B cell (primary cell): ENCODE results near the gene CRY1. TPM values are rescaled to one million over a fixed set of nuclear protein-coding genes. Genes with fewer than 3 reads are reported as not detected.

Experiments used
- ATAC-seq: fragments of 200-7000 bp; cut with Tn5 transposase; one replicate; pipeline ENCODE4 v1.10.0; 2021; ENCODE audit warnings: low read depth, mild to moderate bottlenecking, moderate number of reproducible peaks, moderate library complexity
- CTCF ChIA-PET: fragments of 350-600 bp; sonication (Branson Sonifier 250); formaldehyde crosslinking; loops from one replicate; lab custom pipeline; 2021; ENCODE audit warnings: antibody characterized with exemption, inconsistent platforms; lab: Charles Lee
- POLR2A ChIA-PET: fragments of 350-600 bp; sonication (Branson Sonifier 250); formaldehyde crosslinking; loops from one replicate; lab custom pipeline; 2021; ENCODE audit warnings: antibody characterized with exemption; lab: Charles Lee
- DNase-seq: peaks from one replicate; pipeline ENCODE4 v3.0.0; 2013
- H2AFZ ChIP-seq: 2 replicates; pipeline ENCODE4 v1.6.1; 2012; ENCODE audit warnings: mild to moderate bottlenecking, low read depth, low read length; ENCODE audit not compliant: insufficient read depth, poor library complexity, severe bottlenecking
- H3K27ac ChIP-seq, 2 donors: 1 replicate in 1 of 2; 2 replicates in 1 of 2; pipeline ENCODE4 v1.5.1; 2012 to 2013; ENCODE audit warnings: low read length in 2 of 2, mild to moderate bottlenecking in 2 of 2, moderate library complexity in 1 of 2
- H3K27me3 ChIP-seq, 4 experiments: fragments of 200-600 bp in 1 of 4; sonication (generic) in 1 of 4; replicated peaks in 1 of 4; 1 replicate in 2 of 4; 2 replicates in 2 of 4; pipeline versions ENCODE4 v1.6.1 to v1.7.0; 2013 to 2016; ENCODE audit warnings: low read length in 3 of 4, mild to moderate bottlenecking in 2 of 4, mixed read lengths in 1 of 4, moderate library complexity in 1 of 4; ENCODE audit not compliant: insufficient read depth in 4 of 4, control insufficient read depth in 3 of 4; ENCODE audit errors: control extremely low read depth in 1 of 4
- H3K36me3 ChIP-seq, 2 experiments: replicated peaks in 1 of 2; 1 replicate in 1 of 2; 2 replicates in 1 of 2; pipeline versions ENCODE4 v1.6.1 to v1.7.1; 2013; ENCODE audit warnings: low read length in 1 of 2; ENCODE audit not compliant: insufficient read depth in 2 of 2, control insufficient read depth in 1 of 2; ENCODE audit errors: control extremely low read depth in 1 of 2, extremely low read depth in 1 of 2
- H3K4me1 ChIP-seq, 2 donors: fragments of 200-600 bp in 1 of 2; sonication (generic) in 1 of 2; 1 replicate in 1 of 2; 2 replicates in 1 of 2; pipeline versions ENCODE4 v1.5.1 to v1.6.1; 2013 to 2017; ENCODE audit warnings: low read length in 2 of 2; ENCODE audit not compliant: control insufficient read depth in 2 of 2, insufficient read depth in 2 of 2
- H3K4me2 ChIP-seq: replicated peaks from 2 replicates; pipeline ENCODE3; 2012; ENCODE audit warnings: mild to moderate bottlenecking, low read depth, low read length; ENCODE audit not compliant: poor library complexity, severe bottlenecking
- H3K4me3 ChIP-seq, 5 experiments: fragments of 200-600 bp in 1 of 5; sonication (generic) in 1 of 5; 1 replicate in 3 of 5; 2 replicates in 2 of 5; pipeline versions ENCODE4 v1.5.1 to v1.7.0; 2011 to 2016; ENCODE audit warnings: low read length in 4 of 5, mild to moderate bottlenecking in 4 of 5, low read depth in 2 of 5, control low read depth in 1 of 5, moderate library complexity in 1 of 5; ENCODE audit not compliant: insufficient read depth in 1 of 5; ENCODE audit errors: control extremely low read depth in 1 of 5, extremely low read depth in 1 of 5
- H3K79me2 ChIP-seq: fragments of 200-600 bp; sonication (generic); one replicate; pipeline ENCODE4 v1.6.0; 2016; ENCODE audit warnings: low read length; ENCODE audit not compliant: control insufficient read depth, insufficient read depth
- H3K9ac ChIP-seq: fragments of 200-600 bp; sonication (generic); 2 replicates; pipeline ENCODE4 v1.6.1; 2017; ENCODE audit warnings: mild to moderate bottlenecking, low read length, moderate library complexity
- H3K9me3 ChIP-seq, 3 donors: one replicate each; pipeline versions ENCODE4 v1.6.1 to v1.7.1; 2013; ENCODE audit warnings: low read length in 2 of 3; ENCODE audit not compliant: control insufficient read depth in 2 of 3, insufficient read depth in 1 of 3; ENCODE audit errors: control extremely low read depth in 1 of 3
- H4K20me1 ChIP-seq: 2 replicates; pipeline ENCODE4 v1.6.0; 2012; ENCODE audit warnings: mild to moderate bottlenecking, low read length; ENCODE audit not compliant: insufficient read depth, control insufficient read depth, poor library complexity, severe bottlenecking
- H3K27ac Mint-ChIP-seq: one replicate; pipeline ENCODE4 v1.8.0; 2021; ENCODE audit warnings: mixed read lengths
- H3K27me3 Mint-ChIP-seq: one replicate; pipeline ENCODE4 v1.8.0; 2021; ENCODE audit warnings: mixed read lengths
- H3K4me1 Mint-ChIP-seq: one replicate; pipeline ENCODE4 v1.8.0; 2021; ENCODE audit warnings: mixed read lengths
- H3K4me3 Mint-ChIP-seq: one replicate; pipeline ENCODE4 v1.8.0; 2021; ENCODE audit warnings: mixed read lengths
- H3K9me3 Mint-ChIP-seq: one replicate; pipeline ENCODE4 v1.8.0; 2022; ENCODE audit warnings: mixed read lengths; ENCODE audit not compliant: insufficient read depth
- CTCF ChIP-seq: fragments of 200-600 bp; IDR thresholded peaks from one replicate; pipeline ENCODE4 v1.8.0; 2022; ENCODE audit warnings: antibody characterized with exemption, mild to moderate bottlenecking
- EZH2 ChIP-seq: IDR thresholded peaks from 2 replicates; pipeline ENCODE4 v1.6.1; 2012; ENCODE audit warnings: borderline replicate concordance, low read depth, mild to moderate bottlenecking, moderate library complexity, low read length; ENCODE audit not compliant: insufficient read depth, poor library complexity, severe bottlenecking
- WGBS: methylation state at CpG from one replicate; pipeline ENCODE4 v1.1.5; 2013; ENCODE audit warnings: missing lambda C conversion rate; ENCODE audit not compliant: insufficient coverage; 5-methylcytosine and 5-hydroxymethylcytosine counted together
- intact Hi-C: fragments of 100-400 bp; cut with micrococcal nuclease; formaldehyde crosslinking; loops from one replicate; pipeline ENCODE4 v1.10.0; 2022
- polyA plus RNA-seq: library from polyadenylated mRNA; depleted of rRNA; stranded (reverse); fragments of >200 nt; gene quantifications from 2 replicates; pipeline ENCODE4 v1.2.3, GENCODE V29; 2012
- total RNA-seq, 2 donors: library from RNA; stranded (reverse); fragments of 120-200 nt in 1 of 2; gene quantifications; 1 replicate in 1 of 2; 2 replicates in 1 of 2; pipeline versions ENCODE4 v1.2.3 to v1.2.4, GENCODE V29; 2013 to 2022

The CRY1 gene
- total and polyA plus RNA-seq, 2 donors (not counting 1 experiment from before 2014, with no cell fraction given), result 2.4 to 8.8 TPM

- no peak for DNase-seq
- peaks cover 0 to 16% (median 13%) of the 10 kb centered on the region in 4 experiments for H3K27me3 ChIP-seq
- ATAC-seq, result no peak
- intact Hi-C loops, result no loop called here
- no peaks in the 10 kb centered on the region for H3K4me1 ChIP-seq
- Mint-ChIP-seq H3K4me1 (no peaks in the 10 kb centered on the region), H3K4me3 (no peak overlapping the region), H3K27ac (no peak overlapping the region), H3K9me3 (peaks cover 17% of the 10 kb centered on the region), H3K27me3 (peaks cover 25% of the 10 kb centered on the region)
- H3K4me3 ChIP-seq, result no peak overlapping the region
- CTCF ChIA-PET, result no interaction called here
- H3K36me3 ChIP-seq, result no peaks in the 10 kb centered on the region
- H3K4me2 ChIP-seq, result no peak overlapping the region
- H2AFZ ChIP-seq, result no peak overlapping the region
- WGBS, result no CpG with 5 or more reads among the region's 1 CpG
- H3K27ac ChIP-seq, result no peak overlapping the region
- no peaks in the 10 kb centered on the region for H4K20me1 ChIP-seq
- no peak for TF ChIP-seq EZH2
- no peak for TF ChIP-seq CTCF
- H3K9me3 ChIP-seq, result peaks cover 0 to 12% (median 3%) of the 10 kb centered on the region in 3 donors
- H3K79me2 ChIP-seq, result no peaks in the 10 kb centered on the region
- H3K9ac ChIP-seq, result no peak overlapping the region
- POLR2A ChIA-PET, result no interaction called here
These were observed 148.0 kb downstream of the CRY1 start for GRCh38 chr12:106945261-106945851.

- H3K4me3 ChIP-seq, result no peak overlapping the region
- H3K27ac ChIP-seq, result no peak overlapping the region
- no peak overlapping the region for H3K9ac ChIP-seq
- H3K9me3 ChIP-seq, result peaks cover 0 to 3% (median 2%) of the 10 kb centered on the region in 3 donors
- intact Hi-C loops, result no loop called here
- no peak overlapping the region for H2AFZ ChIP-seq
- no peak for TF ChIP-seq CTCF
- TF ChIP-seq EZH2, result no peak
- ChIA-PET POLR2A (no interaction called here), CTCF (no interaction called here)
- no peaks in the 10 kb centered on the region for H3K79me2 ChIP-seq
- peaks cover 0 to 22% (median 17%) of the 10 kb centered on the region in 4 experiments for H3K27me3 ChIP-seq
- H3K36me3 ChIP-seq, result no peaks in the 10 kb centered on the region
- Mint-ChIP-seq H3K4me3 (no peak overlapping the region), H3K9me3 (peaks cover 3% of the 10 kb centered on the region), H3K27ac (no peak overlapping the region), H3K27me3 (peaks cover 34% of the 10 kb centered on the region), H3K4me1 (no peaks in the 10 kb centered on the region)
- no peaks in the 10 kb centered on the region for H3K4me1 ChIP-seq
- no peak for DNase-seq
- WGBS, result no CpG with 5 or more reads among the region's 2 CpGs
- no peak overlapping the region for H3K4me2 ChIP-seq
- ATAC-seq, result no peak
- H4K20me1 ChIP-seq, result no peaks in the 10 kb centered on the region
These were observed 150.6 kb downstream of the CRY1 start for GRCh38 chr12:106942775-106943174.
